Fibroblast of pulmonary artery (primary cell): ENCODE results near the gene CCDC187.
A peak's percentile ranks its signal among the peaks of the same experiment; 100 is the strongest.

ENCODE experiments used
- DNase-seq: peaks from one replicate; pipeline ENCODE4 v3.0.0-alpha.2; 2010; ENCODE audit warnings: low read depth
- H3K4me3 ChIP-seq: replicated peaks from 2 replicates; pipeline ENCODE4 v1.5.1; 2011; ENCODE audit warnings: low read depth, mild to moderate bottlenecking, control low read depth, low read length, moderate library complexity
- TF ChIP-seq, protein P1 (sequence below): IDR thresholded peaks from 2 replicates; pipeline ENCODE4 v1.5.1; 2011; ENCODE audit warnings: mild to moderate bottlenecking, control low read depth, low read length, inconsistent platforms; ENCODE audit errors: missing control alignments

The CCDC187 gene

GRCh38 chr9:136255166-136255538 is 48.7 kb downstream of the CCDC187 start:
- TF ChIP-seq, protein P1, sequence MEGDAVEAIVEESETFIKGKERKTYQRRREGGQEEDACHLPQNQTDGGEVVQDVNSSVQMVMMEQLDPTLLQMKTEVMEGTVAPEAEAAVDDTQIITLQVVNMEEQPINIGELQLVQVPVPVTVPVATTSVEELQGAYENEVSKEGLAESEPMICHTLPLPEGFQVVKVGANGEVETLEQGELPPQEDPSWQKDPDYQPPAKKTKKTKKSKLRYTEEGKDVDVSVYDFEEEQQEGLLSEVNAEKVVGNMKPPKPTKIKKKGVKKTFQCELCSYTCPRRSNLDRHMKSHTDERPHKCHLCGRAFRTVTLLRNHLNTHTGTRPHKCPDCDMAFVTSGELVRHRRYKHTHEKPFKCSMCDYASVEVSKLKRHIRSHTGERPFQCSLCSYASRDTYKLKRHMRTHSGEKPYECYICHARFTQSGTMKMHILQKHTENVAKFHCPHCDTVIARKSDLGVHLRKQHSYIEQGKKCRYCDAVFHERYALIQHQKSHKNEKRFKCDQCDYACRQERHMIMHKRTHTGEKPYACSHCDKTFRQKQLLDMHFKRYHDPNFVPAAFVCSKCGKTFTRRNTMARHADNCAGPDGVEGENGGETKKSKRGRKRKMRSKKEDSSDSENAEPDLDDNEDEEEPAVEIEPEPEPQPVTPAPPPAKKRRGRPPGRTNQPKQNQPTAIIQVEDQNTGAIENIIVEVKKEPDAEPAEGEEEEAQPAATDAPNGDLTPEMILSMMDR, result no peak
- DNase-seq, result peak; percentile 26
- H3K4me3 ChIP-seq, result no peak overlapping the region

- DNase-seq, result no peak
- TF ChIP-seq, protein P1, result no peak
- H3K4me3 ChIP-seq, result no peak overlapping the region
Measured at GRCh38 chr9:136254381-136255165, 49.3 kb downstream of the CCDC187 start.

DNA sequence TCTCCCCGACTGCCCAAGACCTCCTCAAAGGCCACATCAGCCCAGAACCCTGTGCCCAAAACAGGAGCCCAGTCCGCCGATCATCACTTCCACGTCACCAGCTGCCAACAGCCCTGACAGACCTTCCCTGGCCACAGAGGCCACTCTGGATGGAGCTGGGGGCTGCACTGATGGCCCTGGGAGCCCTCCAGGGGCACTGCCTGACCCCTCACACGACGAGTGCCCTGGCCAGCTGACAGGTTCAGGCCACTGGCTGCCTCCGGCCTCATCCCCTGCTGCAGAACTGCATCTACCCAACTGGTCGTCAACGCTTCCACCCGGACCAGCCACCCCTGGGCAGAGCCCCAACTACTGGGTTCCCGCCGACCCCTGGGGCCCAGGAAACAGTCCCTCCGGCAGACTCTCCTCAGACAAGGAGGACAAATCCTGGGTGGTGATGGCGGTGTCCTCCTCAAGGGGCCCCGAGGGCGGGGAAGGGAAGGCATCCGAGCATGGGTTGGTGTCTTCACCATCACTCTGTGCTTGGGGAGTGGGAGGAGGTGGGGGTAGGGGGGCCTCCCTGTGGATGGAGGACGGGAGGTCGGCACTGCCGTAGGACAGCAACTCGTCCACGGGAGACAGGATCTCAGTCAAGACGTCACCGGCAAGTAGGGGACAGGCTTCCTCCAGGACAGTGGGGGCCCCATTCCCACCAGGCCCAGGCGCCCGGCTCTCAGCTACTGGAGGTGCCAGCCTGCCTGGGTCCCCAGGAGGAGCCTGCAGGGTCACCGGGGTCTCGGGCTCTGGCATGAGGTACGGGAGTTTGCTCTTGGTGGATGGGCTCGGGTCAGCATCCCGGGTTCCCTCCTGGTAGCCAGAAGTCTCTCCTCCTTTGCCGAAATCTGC is 50.4 kb downstream of the CCDC187 start:
- no peak overlapping the region for H3K4me3 ChIP-seq
- DNase-seq, result no peak
- TF ChIP-seq, protein P1, result no peak

DNA sequence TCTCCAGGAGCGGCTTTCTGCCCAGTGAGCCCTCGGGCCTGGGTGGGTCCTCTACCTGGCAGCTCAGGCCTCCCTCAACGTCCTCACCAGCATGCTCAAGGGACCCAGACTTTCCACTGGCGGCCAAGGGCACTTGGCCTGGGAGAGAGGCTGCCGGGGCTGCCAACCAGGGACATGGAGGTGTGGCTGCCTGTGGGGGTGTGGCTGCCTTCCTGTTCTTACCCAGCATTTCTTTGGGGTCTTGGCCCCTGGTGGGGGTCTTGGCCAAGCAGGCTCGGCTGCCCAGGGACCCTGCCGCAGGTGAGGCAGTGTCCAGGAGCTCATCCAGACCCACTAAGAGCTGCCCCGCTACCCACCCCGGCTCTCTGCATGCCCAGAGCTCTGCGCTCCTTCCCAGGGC is 51.0 kb downstream of the CCDC187 start:
- TF ChIP-seq, protein P1, result no peak
- no peak for DNase-seq
- no peak overlapping the region for H3K4me3 ChIP-seq

DNA sequence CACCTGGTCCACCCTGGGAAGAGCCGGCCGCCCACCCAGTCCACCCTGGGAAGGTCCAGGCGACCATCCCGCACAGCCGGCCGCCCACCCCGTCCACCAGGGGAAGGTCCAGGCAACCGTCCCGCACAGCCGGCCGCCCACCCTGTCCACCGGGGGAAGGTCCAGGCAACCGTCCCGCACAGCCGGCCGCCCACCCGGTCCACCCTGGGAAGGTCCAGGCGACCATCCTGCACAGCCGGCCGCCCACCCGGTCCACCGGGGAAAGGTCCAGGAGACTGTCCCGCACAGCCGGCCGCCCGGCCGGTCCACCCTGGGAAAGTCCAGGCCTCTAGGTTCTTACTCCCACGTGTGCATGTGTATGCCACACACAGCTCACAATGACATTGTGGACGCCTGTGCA is 51.6 kb downstream of the CCDC187 start:
- H3K4me3 ChIP-seq, result no peak overlapping the region
- TF ChIP-seq, protein P1, result no peak
- DNase-seq, result no peak

DNA sequence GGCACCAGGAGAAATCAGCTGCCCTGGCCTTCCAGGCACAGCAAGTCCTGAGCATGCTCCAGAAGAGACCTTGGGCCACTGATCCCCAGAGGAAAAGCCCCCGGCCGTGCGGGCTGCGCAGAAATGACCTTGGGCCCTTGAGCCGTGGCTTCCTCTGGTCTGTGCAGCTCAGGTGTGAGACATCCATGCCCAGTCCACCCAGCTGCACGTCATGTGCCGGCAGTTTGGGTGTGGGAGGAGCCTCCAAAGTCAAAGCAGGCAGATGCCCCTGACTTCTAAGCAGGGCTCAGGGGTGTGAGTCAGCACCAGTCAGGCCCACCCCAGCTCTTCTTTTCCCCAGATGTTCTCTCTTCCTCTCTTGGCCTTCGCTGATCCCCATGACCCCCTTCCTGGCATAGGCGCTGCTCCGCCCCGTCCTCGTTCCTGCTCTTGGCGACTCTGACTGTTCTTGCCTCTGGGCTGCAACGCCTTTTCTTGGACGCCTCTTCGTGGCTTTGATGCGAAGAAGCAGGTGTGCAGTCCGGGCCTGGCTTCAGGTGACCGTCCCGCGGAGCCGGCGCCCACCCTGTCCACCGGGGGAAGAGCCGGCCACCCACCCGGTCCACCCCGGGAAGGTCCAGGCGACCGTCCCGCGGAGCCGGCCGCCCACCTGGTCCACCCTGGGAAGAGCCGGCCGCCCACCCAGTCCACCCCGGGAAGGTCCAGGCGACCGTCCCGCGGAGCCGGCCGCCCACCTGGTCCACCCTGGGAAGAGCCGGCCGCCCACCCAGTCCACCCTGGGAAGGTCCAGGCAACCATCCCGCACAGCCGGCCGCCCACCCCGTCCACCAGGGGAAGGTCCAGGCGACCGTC is 52.4 kb downstream of the CCDC187 start:
- TF ChIP-seq, protein P1, result no peak
- H3K4me3 ChIP-seq, result no peak overlapping the region
- DNase-seq, result no peak
